Stimulated activated CD4-positive, alpha-beta T cell treated with anti-CD3 and anti-CD28 coated beads, Interleukin-12 subunit alpha, Interleukin-12 subunit beta, amount 100 ng/mL, for 4 hours (primary cell): ENCODE data around the gene ACRBP.
"Not testable (repeated sequence)": the region's sequence is repeated elsewhere in the genome, so short reads cannot be mapped to it uniquely, and the experiment has no call there.

ENCODE experiments used
- DNase-seq: peaks from one replicate; pipeline ENCODE4 v3.0.0-alpha.2; 2020

ACRBP gene

GRCh38 chr12:6614513-6615172, 32.6 kb downstream of the ACRBP start:
- DNase-seq: no peak

- no peak for DNase-seq
These were observed 33.3 kb downstream of the ACRBP start for GRCh38 chr12:6613776-6614512.

GRCh38 chr12:6613015-6613775, 34.0 kb downstream of the ACRBP start:
- no peak for DNase-seq

GRCh38 chr12:6612652-6613014, 34.6 kb downstream of the ACRBP start:
- no peak for DNase-seq

GRCh38 chr12:6612247-6612646, 35.0 kb downstream of the ACRBP start:
- DNase-seq: no peak

- no peak for DNase-seq
These were observed 38.5 kb downstream of the ACRBP start for GRCh38 chr12:6608592-6609281.

- DNase-seq: peak; percentile 51
These were observed 39.3 kb downstream of the ACRBP start for GRCh38 chr12:6607751-6608591.

GRCh38 chr12:6606331-6607131, 40.7 kb downstream of the ACRBP start:
- DNase-seq: peak; percentile 66

- DNase-seq: no peak
These were observed 41.6 kb downstream of the ACRBP start for GRCh38 chr12:6605421-6606330.

- DNase-seq: no peak
These were observed 42.8 kb downstream of the ACRBP start for GRCh38 chr12:6604259-6605029.

GRCh38 chr12:6603095-6603567, 44.1 kb downstream of the ACRBP start:
- DNase-seq: no peak

DNA sequence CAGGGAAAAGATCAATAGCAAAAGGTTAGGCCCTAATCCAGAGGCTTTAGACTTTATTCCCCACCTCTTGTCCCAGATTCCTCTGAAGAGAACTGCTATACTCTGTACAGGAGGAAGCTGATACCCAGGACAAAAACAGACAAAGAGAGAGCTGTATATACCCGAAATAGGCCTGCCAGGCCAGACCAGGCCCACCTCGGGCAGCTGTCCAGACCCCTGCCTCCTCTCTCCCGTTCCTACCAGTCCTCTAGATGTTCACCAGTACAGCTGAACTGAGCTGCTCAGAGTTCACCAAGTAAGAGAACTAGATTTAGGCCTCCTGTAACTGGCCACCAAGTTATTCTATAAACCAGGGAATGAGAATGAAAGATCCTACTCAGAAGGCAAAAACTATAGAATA, 44.7 kb downstream of the ACRBP start:
- DNase-seq: no peak

DNA sequence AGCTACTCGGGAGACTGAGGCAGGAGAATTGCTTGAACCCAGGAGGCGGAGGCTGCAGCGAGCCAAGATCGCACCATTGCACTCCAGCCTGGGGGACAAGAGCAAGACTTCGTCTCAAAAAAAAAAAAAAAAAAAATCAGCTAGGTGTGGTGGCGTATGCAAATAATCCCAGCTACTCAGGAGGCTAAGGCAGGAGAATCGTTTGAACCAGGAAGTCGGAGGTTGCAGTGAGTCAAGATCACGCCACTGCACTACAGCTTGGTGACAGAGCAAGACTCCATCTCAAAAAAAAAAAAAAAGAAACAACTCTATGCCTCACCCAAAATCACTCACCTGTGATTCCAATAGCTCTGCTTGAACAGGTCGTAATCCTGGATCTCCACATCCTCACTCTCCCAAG, 51.6 kb downstream of the ACRBP start:
- not testable (repeated sequence) for DNase-seq

DNA sequence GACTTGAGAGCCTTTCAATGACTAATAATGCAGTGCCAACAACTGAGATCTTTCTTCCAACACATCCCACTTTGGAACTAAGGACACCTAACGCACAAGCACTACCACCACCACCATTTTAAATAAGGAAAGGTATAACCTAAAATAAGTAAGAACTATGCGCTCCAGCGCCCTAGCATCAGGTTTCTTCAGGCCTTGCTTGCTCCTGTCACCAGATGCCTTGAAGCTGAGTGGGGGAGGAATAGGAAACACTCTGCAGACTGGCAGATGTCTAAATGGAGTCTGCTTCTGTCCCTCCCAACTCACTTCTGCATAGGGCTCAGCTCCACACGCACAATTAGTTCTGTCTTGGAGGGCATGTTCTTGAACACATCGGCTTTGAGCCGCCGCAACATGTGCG, 55.1 kb downstream of the ACRBP start:
- DNase-seq: no peak
